Common myeloid progenitor, CD34-positive (primary cell): ENCODE data around the gene CDC42BPA.

Experiments used
- CTCF ChIA-PET: fragments of 350-600 bp; sonication (Branson Sonifier 250); formaldehyde crosslinking; loops from one replicate; lab custom pipeline; 2021; ENCODE audit warnings: antibody characterized with exemption; lab: Charles Lee
- POLR2A ChIA-PET: fragments of 350-600 bp; sonication (Branson Sonifier 250); formaldehyde crosslinking; loops from one replicate; lab custom pipeline; 2021; ENCODE audit warnings: antibody characterized with exemption; lab: Charles Lee
- DNase-seq, 3 donors: peaks; one replicate each; pipeline versions ENCODE4 v3.0.0 to v3.0.0-alpha.2; 2013
- H3K27ac ChIP-seq, 2 experiments: 1 replicate in 1 of 2; 2 replicates in 1 of 2; pipeline ENCODE4 v1.7.0; 2013; ENCODE audit warnings: inconsistent platforms in 2 of 2, low read length in 2 of 2, mild to moderate bottlenecking in 2 of 2, low read depth in 1 of 2, moderate library complexity in 1 of 2; ENCODE audit not compliant: severe bottlenecking in 2 of 2, insufficient read depth in 1 of 2, poor library complexity in 1 of 2
- H3K27me3 ChIP-seq, 5 experiments: replicated peaks in 2 of 5; 1 replicate in 3 of 5; 2 replicates in 2 of 5; pipeline versions ENCODE4 v1.6.1 to v1.7.0; 2013; ENCODE audit warnings: low read length in 4 of 5, mild to moderate bottlenecking in 2 of 5, moderate library complexity in 2 of 5, inconsistent platforms in 1 of 5; ENCODE audit not compliant: insufficient read depth in 5 of 5, control insufficient read depth in 4 of 5
- H3K36me3 ChIP-seq, 4 experiments: 1 replicate in 2 of 4; 2 replicates in 2 of 4; pipeline versions ENCODE4 v1.6.1 to v1.7.0; 2013; ENCODE audit warnings: low read length in 3 of 4, control low read depth in 1 of 4, mild to moderate bottlenecking in 1 of 4; ENCODE audit not compliant: control insufficient read depth in 4 of 4, insufficient read depth in 4 of 4
- H3K4me1 ChIP-seq, 4 experiments: 1 replicate in 3 of 4; 2 replicates in 1 of 4; pipeline versions ENCODE4 v1.6.1 to v1.7.1; 2013; ENCODE audit warnings: low read length in 3 of 4, mild to moderate bottlenecking in 3 of 4, control low read depth in 1 of 4, inconsistent platforms in 1 of 4, moderate library complexity in 1 of 4; ENCODE audit not compliant: control insufficient read depth in 4 of 4, insufficient read depth in 4 of 4; ENCODE audit errors: control extremely low read depth in 1 of 4
- H3K4me3 ChIP-seq, 7 experiments: 1 replicate in 4 of 7; 2 replicates in 3 of 7; pipeline versions ENCODE4 v1.5.1 to v1.7.0; 2013; ENCODE audit warnings: mild to moderate bottlenecking in 7 of 7, low read length in 6 of 7, moderate library complexity in 6 of 7, inconsistent platforms in 2 of 7, low read depth in 2 of 7, control low read depth in 1 of 7; ENCODE audit not compliant: insufficient read depth in 4 of 7, control insufficient read depth in 1 of 7; ENCODE audit errors: extremely low read depth in 1 of 7
- H3K9me3 ChIP-seq, 5 experiments: 1 replicate in 4 of 5; 2 replicates in 1 of 5; pipeline versions ENCODE4 v1.6.1 to v1.7.1; 2013; ENCODE audit warnings: low read length in 4 of 5, mild to moderate bottlenecking in 2 of 5, inconsistent platforms in 1 of 5, low read depth in 1 of 5, moderate library complexity in 1 of 5; ENCODE audit not compliant: control insufficient read depth in 4 of 5, insufficient read depth in 2 of 5; ENCODE audit errors: control extremely low read depth in 1 of 5
- WGBS: methylation state at CpG from one replicate; pipeline ENCODE4 v1.1.5; 2013; ENCODE audit not compliant: insufficient coverage; 5-methylcytosine and 5-hydroxymethylcytosine counted together

The CDC42BPA gene

DNA sequence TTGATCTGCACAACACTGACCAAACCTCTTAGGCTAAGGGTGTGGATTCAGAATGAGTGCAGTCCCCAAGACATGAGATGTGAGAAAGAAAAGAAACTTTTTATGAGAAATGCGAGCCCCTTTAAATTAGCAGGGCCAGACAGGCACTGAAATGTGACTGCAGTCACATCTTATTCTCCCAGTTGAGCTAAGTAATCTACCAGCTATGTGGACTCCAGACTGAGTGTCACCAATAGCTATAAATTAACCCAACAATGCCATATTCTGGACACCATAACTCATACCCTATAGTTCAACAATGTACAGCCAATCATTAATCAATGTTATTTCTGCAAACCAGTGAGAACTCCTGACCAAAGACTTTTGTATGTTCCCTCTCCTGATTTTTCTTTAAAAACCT, 225.0 kb downstream of the CDC42BPA start:
- no peaks in the 10 kb centered on the region for H3K4me1 ChIP-seq
- 100% methylated on average over 1 of the region's 1 CpG for WGBS
- no peaks in the 10 kb centered on the region for H3K27me3 ChIP-seq
- no peak for DNase-seq
- no peaks in the 10 kb centered on the region for H3K9me3 ChIP-seq
- ChIA-PET CTCF (no interaction called here), POLR2A (no interaction called here)
- H3K27ac ChIP-seq: no peak overlapping the region
- no peak overlapping the region for H3K4me3 ChIP-seq
- H3K36me3 ChIP-seq: peaks cover 1 to 10% (median 6%) of the 10 kb centered on the region in 4 experiments

GRCh38 chr1:227092069-227092468, 226.2 kb downstream of the CDC42BPA start:
- POLR2A ChIA-PET: interaction anchor here (0.6 kb wide), 1 partner anchor 38 kb away, joined by 3 read pairs; no protein-coding TSS in a partner anchor
- no peaks in the 10 kb centered on the region for H3K27me3 ChIP-seq
- no peaks in the 10 kb centered on the region for H3K4me1 ChIP-seq
- H3K9me3 ChIP-seq: no peaks in the 10 kb centered on the region
- peaks cover 0 to 13% (median 9%) of the 10 kb centered on the region in 4 experiments for H3K36me3 ChIP-seq
- no CpG with 5 or more reads among the region's 1 CpG for WGBS
- DNase-seq: no peak
- CTCF ChIA-PET: no interaction called here
- H3K4me3 ChIP-seq: no peak overlapping the region
- H3K27ac ChIP-seq: no peak overlapping the region

DNA sequence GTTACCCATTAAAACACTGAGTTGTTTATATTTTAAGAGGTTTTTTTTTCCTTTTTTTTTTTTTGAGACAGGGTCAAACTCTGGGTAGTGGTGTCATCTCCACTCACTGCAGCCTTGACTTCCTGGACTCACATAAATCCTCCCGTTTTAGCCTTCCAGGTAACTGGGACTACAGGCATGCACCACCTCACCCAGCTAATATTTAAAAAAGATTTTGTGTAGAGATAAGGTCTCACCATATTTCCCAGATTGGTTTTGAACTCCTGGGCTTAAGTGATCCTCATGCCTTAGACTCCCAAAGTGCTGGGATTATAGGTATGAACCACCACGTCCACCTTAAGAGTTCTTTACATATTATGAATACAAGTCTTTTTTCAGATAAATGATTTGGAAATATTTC, 231.7 kb downstream of the CDC42BPA start:
- Histone ChIP-seq H3K36me3 (peaks cover 0 to 34% (median 10%) of the 10 kb centered on the region in 4 experiments), H3K9me3 (peaks cover 3 to 28% (median 4%) of the 10 kb centered on the region in 5 experiments), H3K27ac (no peak overlapping the region), H3K27me3 (no peaks in the 10 kb centered on the region), H3K4me3 (no peak overlapping the region), H3K4me1 (no peaks in the 10 kb centered on the region)
- POLR2A ChIA-PET: no interaction called here
- WGBS: no CpG with 5 or more reads among the region's 2 CpGs
- no peak for DNase-seq
- CTCF ChIA-PET: no interaction called here

- Histone ChIP-seq H3K36me3 (peaks cover 0 to 28% (median 5%) of the 10 kb centered on the region in 4 experiments), H3K4me1 (no peaks in the 10 kb centered on the region), H3K27ac (no peak overlapping the region), H3K9me3 (peaks cover 3 to 28% (median 4%) of the 10 kb centered on the region in 5 experiments), H3K27me3 (no peaks in the 10 kb centered on the region), H3K4me3 (no peak overlapping the region)
- POLR2A ChIA-PET: no interaction called here
- WGBS: 100% methylated on average over 1 of the region's 4 CpGs
- CTCF ChIA-PET: no interaction called here
- DNase-seq: no peak
Measured at GRCh38 chr1:227082999-227083746, 235.1 kb downstream of the CDC42BPA start.

DNA sequence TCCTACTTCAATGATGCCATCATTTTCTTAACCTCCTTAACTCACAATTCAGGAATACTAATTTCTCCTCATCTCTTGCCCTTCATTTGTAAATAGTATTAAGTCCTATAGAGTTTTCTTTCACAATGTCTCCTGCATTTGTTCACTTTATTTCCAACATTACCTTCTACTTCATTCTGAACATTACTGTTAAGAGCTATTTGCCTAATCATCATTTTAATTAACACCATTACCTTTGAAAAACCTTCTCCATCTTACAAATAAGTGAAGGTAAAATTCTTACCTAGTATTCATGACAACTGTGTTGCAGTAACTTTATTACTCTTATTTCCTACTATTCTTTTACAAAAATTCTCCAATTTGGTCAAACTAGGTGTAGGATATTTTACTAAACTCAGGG, 240.5 kb downstream of the CDC42BPA start:
- Histone ChIP-seq H3K4me1 (no peaks in the 10 kb centered on the region), H3K4me3 (no peak overlapping the region), H3K36me3 (peaks cover 0 to 5% (median 2%) of the 10 kb centered on the region in 4 experiments), H3K9me3 (peaks cover 0 to 2% (median 0%) of the 10 kb centered on the region in 5 experiments), H3K27ac (no peak overlapping the region), H3K27me3 (no peaks in the 10 kb centered on the region)
- ChIA-PET POLR2A (no interaction called here), CTCF (no interaction called here)
- DNase-seq: no peak

DNA sequence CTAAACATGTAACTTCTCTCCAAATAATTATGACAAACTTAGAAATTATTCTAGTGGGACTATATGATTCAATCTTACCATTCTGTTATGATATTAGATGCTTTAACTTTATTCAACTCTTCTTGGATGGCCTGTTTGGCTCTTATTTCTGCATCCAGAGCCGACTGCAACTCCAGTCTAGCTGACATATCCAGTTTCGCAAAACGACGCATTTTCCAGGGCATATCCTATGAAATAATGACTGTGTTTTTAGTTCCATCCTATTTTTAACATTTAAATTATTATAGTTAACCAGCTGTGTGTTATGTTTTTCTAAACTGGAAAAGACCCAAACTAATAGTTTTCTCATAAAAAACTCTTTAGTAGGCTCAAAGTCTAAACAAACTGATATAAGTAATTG, 244.5 kb downstream of the CDC42BPA start:
- H3K27me3 ChIP-seq: no peaks in the 10 kb centered on the region
- peaks cover 0 to 2% (median under 1%) of the 10 kb centered on the region in 4 experiments for H3K36me3 ChIP-seq
- CTCF ChIA-PET: interaction anchor here (1.5 kb wide), 1 partner anchor 11 kb away, joined by 3 read pairs; no protein-coding TSS in a partner anchor
- no CpG with 5 or more reads among the region's 4 CpGs for WGBS
- H3K4me1 ChIP-seq: no peaks in the 10 kb centered on the region
- no peaks in the 10 kb centered on the region for H3K9me3 ChIP-seq
- no peak overlapping the region for H3K4me3 ChIP-seq
- DNase-seq: no peak
- POLR2A ChIA-PET: no interaction called here
- no peak overlapping the region for H3K27ac ChIP-seq

DNA sequence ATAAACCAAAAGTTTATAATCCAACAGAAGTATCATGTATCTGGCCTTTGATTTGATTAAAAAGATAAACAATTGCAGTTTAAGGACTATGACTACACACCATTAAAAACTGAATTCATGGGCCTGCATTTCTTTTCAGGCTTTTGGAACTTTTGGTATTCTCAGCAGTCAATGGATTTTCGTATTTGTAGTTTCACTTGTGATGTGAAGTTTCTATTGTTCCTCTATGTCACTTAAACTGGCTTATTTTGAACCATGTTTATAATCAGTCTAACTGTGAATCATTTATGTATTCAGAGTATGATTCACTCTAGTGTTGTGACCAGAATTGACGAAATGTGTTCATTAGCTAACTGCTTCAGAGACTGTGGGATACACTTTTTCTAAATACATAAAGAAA, 245.3 kb downstream of the CDC42BPA start:
- no peak overlapping the region for H3K4me3 ChIP-seq
- ChIA-PET POLR2A (no interaction called here), CTCF (no interaction called here)
- H3K27me3 ChIP-seq: no peaks in the 10 kb centered on the region
- no peak overlapping the region for H3K27ac ChIP-seq
- WGBS: no CpG with 5 or more reads among the region's 2 CpGs
- DNase-seq: no peak
- peaks cover 0 to 2% (median under 1%) of the 10 kb centered on the region in 4 experiments for H3K36me3 ChIP-seq
- H3K9me3 ChIP-seq: no peaks in the 10 kb centered on the region
- no peaks in the 10 kb centered on the region for H3K4me1 ChIP-seq
